Left colon (tissue), 2 donors: ENCODE results near the gene FSTL1. TPM values are rescaled to one million over a fixed set of nuclear protein-coding genes. Genes with fewer than 3 reads are reported as not detected.

Experiments
- ATAC-seq: fragments of 200-7000 bp; cut with Tn5 transposase; one replicate; pipeline ENCODE4 v1.9.1; 2020; ENCODE audit warnings: mild to moderate bottlenecking, moderate library complexity
- DNase-seq, 2 donors: peaks; one replicate each; pipeline ENCODE4 v3.0.0-alpha.2; 2020
- intact Hi-C, 2 donors: fragments of 100-400 bp; cut with DNase I in 1 of 2; cut with micrococcal nuclease in 1 of 2; formaldehyde crosslinking; loops; one replicate each; pipeline versions ENCODE4 v1.11.2 to v1.14.0; 2022; cut with DNase I, micrococcal nuclease
- long read RNA-seq: library from polyadenylated mRNA; unstranded; transcript quantifications from one replicate; pipeline ENCODE4 v2.0.0, GENCODE V29; 2021
- total RNA-seq, 2 donors: library from RNA; stranded (reverse); fragmentation: NEBNext Ultra II Directional; extraction: Animal tissue kit (Norgen Biotek cat#: 25700); gene quantifications; one replicate each; pipeline ENCODE4 v1.2.1, GENCODE V29; 2021
- donor health status: DM: no; HTN: no; CAD: no.
- donor health status: DM: yes; HTN: yes; CAD: no.

FSTL1 gene, protein sequence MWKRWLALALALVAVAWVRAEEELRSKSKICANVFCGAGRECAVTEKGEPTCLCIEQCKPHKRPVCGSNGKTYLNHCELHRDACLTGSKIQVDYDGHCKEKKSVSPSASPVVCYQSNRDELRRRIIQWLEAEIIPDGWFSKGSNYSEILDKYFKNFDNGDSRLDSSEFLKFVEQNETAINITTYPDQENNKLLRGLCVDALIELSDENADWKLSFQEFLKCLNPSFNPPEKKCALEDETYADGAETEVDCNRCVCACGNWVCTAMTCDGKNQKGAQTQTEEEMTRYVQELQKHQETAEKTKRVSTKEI
- total RNA-seq, result 10 to 100 TPM; 34.4 to 61.7 TPM
- long read RNA-seq, full-length matches to known transcripts, result 32 of 38 reads
- long read RNA-seq, partial matches to known transcripts, result 5 of 38 reads
- long read RNA-seq, other reads (novel, unspliced or antisense), result 1 of 38 reads

- peak; percentile 34 for ATAC-seq
- intact Hi-C loops, result no loop called here
Observed at GRCh38 chr3:120450600-120451271, at the start of gene FSTL1. Gene FSTL1 (minus strand): TSS chr3:120450992. CDS start chr3:120450746, 246 bp downstream.

GRCh38 chr3:120498556-120499346 lies 48.0 kb upstream of the FSTL1 start:
- no peak for ATAC-seq
- intact Hi-C loops, result no loop called here

More at GRCh38 chr3:120450600-120451271, at the start of gene FSTL1:
- peak; percentile 35 to 42 for DNase-seq

GRCh38 chr3:120497818-120498217 lies 47.0 kb upstream of the FSTL1 start:
- intact Hi-C loops, result no loop called here
- ATAC-seq, result no peak
- DNase-seq, result no peak

More at GRCh38 chr3:120498556-120499346, 48.0 kb upstream of the FSTL1 start:
- no peak for DNase-seq

GRCh38 chr3:120497336-120497735 lies 46.5 kb upstream of the FSTL1 start:
- ATAC-seq (no peak), DNase-seq (no peak)
- intact Hi-C loops, result no loop called here

GRCh38 chr3:120496278-120497002 lies 45.6 kb upstream of the FSTL1 start:
- DNase-seq (no peak), ATAC-seq (no peak)
- intact Hi-C loops, result no loop called here

- no peak for DNase-seq
- ATAC-seq, result no peak
- intact Hi-C loops, result no loop called here
Observed at GRCh38 chr3:120495809-120496208, 45.0 kb upstream of the FSTL1 start.

- peak; percentile 95 for ATAC-seq
- intact Hi-C loops, result no loop called here
- DNase-seq, result no peak
Observed at GRCh38 chr3:120492103-120492502, 41.3 kb upstream of the FSTL1 start.

DNA sequence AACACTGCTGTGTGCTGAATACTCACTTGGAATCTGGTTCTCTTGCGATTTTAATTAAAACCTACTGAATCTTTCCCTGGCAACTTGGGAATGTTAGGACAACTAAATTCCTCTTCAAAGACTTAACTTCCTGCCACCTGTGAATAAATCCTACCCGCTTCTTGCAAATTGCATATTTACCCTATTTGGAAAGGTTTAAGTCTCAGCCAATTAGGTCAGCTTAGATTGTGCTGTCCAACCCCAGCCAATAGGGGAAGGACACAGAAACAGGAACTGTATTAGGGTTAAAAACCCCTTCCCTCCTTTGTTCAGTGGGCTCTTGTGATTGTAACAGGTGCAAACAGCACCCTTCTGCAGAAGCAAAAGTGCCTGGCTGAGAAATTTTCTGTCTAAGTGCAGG lies 38.6 kb upstream of the FSTL1 start:
- no peak for ATAC-seq

DNA sequence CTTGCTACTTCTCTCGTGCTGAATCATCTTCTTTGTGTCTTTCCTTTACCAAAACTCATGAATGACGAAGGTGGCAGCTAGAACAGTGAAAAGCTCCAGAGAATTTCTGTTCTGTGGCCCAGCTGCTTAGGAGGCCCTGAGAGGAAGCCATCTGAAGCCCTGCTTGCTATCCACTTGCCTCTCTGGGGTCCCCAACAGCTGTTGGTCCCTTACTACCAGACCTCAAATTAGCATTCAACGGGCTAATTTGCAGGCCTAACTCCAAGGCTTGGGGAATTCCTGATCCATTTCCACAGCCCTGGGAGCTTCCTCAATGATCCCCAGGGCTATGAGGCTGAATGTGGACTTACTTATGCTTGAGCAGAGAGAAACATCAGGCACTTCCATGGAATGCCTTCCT lies 37.5 kb upstream of the FSTL1 start:
- DNase-seq (no peak), ATAC-seq (no peak)
- intact Hi-C loops, result no loop called here

More for the DNA sequence above, 38.6 kb upstream of the FSTL1 start:
- intact Hi-C loops, result no loop called here
- no peak for DNase-seq

GRCh38 chr3:120487191-120487650 lies 36.4 kb upstream of the FSTL1 start:
- ATAC-seq (no peak), DNase-seq (no peak)
- intact Hi-C loops, result no loop called here

DNA sequence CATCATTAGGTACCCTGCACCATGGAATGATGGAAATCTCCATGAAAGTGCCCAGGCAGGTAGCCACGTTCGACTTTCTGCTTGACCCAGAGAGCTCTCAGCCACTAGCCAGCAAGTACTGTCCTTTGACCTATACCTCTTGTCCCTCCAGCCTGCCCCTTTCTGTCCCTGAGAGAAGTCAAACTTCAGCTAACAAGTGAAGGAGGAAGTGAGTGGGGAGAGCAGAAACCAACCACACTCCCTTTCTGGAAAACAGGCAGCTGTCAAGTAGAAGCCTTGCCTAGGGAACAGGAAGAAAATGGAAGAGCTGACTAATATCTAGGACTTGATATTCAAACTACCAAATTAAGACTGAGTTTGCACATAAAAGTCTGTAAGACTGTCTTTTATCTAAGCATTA lies 30.3 kb upstream of the FSTL1 start:
- no peak for DNase-seq
- intact Hi-C loops, result no loop called here
- no peak for ATAC-seq

DNA sequence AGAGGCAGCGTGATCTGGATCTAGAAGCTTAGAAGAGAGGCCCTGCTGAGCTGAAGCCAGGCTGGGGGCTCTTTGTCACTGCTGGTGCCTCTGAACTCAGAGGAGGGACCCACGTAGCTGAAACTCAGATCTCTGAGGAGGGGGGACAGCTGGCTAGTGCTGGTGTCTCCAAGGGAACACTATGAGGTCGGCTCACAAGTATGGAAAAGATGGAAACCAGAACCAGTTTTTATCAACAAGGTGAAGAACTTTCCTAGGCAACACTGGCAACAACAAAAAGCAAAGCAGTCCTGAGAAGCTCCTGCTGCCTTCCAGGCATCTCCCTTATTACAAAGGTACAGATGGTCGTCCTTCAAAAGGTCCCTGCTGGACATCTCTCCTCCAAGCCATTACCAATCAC lies 27.0 kb upstream of the FSTL1 start:
- no peak for DNase-seq
- ATAC-seq, result no peak
- intact Hi-C loops, result no loop called here

DNA sequence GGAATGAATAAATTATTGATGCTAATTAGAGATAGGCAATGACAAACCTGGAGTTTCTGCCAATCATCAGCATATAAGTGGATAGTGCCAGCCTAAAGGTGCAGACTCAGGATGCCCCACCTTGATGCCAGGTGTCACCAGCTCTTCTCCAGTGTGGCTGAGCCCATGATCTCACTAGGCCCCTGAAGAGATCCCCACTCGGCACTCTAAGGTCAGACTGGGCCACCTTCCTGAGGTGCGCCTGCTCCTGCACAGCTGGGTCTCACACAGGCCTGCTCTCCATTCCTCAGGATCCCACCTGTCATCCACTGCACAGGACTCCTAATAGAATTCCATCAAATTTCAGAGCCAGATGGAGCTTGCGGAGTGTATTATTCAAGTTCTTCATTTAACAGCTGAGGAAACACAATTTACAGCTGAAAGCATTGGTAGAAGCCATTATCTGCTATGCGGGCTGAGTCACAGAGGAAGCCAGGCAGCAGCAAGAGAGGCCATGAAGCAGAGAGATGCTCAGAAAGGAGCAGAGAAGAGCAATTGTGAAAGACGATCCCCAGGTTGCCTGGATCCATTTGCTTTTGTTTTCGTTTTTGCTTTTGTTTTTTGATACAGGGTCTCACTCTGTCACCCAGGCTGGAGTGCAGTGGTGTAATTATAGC lies 25.1 kb upstream of the FSTL1 start:
- DNase-seq (no peak), ATAC-seq (no peak)
- intact Hi-C loops, result no loop called here

DNA sequence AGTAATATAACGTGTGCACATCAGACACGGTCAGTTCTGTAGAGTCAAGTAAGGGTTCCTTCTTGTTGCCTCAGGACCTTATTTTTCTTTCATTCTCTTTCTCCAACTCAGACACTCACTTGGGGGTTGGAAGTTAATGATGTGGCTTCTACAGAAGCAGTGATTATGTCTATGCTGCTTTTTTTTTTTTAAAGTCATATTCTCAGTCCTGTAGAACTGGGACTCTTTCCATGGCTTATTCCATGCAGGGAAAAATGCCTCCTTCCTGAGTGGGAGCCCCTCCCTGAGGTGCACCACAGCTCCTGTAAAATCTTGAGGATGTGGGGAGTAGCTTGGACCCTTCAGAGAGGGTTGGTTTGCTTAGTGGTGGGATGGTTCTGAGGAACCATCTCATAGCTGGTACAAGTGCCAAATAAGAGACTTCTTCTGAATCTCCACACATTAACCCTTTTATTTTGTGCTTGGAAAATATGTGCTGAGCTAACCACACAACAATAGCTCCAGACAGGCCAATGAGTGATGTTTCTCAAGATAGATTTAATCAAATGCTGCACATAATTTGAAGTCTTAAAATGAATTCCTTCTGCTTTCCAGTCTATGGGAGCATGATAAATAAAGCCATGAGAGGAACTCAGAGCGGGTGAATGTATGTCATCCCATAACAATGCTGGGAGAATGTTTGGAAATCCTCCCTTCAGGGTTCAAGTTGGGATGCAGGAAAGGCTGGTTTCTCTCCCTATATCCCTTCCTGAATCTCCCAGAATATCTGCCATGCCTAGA lies 23.3 kb upstream of the FSTL1 start:
- ATAC-seq (no peak), DNase-seq (no peak)
- intact Hi-C loops, result no loop called here

GRCh38 chr3:120473389-120473788 lies 22.6 kb upstream of the FSTL1 start:
- intact Hi-C loops, result no loop called here
- no peak for DNase-seq
- ATAC-seq, result no peak

DNA sequence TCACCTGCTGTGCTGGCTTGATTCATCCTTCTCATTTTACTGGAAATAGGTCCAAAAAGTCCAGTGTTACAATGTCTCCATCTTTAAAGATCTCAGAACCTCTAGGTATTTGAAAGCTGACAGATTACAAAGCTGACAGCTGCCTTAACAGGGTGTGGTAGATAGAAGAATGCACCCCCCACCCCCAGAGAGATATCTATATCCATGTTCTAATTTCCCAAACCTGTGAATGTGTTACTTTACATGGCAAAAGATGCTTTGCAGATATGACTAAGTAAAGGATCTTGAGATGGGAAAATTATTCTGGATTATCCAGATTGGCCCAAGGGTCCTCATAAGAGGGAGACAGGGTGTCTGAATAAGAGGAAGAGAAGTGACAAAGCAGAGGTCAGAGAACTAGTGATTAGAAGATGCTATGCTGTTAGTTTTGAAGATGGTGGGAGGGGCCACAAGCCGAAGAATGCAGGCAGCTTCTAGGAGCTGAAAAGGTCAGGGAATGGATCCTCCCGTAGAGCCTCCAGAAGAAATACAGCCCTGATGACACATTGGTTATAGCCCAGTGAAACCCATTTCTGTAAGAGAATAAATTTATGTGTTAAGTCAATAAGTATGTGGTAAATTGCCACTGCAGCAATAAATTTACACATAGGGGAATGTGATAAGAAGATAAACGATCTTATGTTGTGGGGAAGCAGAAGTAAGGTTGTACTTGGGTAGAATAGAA lies 21.5 kb upstream of the FSTL1 start:
- intact Hi-C loops, result no loop called here
- ATAC-seq (no peak), DNase-seq (no peak)

DNA sequence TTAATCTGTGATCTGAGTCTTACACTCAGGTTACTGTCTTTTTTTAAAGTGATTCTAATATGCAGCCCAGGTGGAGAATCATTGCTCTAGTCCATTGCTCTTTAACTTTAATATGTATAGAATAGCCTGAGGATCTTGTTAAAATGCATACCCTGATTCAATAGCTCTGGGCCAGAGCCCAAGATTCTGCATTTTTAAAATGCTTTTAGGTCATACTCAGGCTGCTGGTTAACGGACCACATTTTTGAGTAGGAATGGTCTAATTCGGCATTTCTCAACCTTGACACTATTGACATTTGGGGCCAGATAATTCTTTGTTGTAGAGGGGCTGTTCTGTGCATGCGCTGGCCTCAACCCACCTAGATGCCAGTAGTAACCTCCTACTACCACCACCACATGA lies 20.9 kb upstream of the FSTL1 start:
- ATAC-seq, result no peak
- intact Hi-C loops, result no loop called here
- no peak for DNase-seq
